ENCODE data around the gene FAM124B.

DNA sequence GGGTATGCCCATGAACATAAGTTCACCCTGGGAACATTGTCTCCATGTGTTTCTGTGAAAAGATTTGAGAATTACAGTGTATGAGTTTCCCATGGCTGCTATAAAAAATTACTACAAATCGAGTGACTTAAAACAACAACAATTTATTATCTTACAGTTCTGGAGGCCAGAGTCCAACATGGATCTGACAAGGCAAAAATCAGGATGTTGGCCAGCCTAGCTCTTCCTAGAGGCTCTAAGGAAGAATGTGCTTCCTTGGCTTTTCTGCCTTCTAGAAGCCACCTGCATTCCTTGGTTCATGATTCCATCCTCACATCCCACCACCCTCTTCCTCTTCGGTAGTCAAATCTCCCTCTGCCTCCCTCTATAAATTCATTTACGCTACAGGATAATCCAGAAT is 38.6 kb downstream of the FAM124B start:
- TF ChIP-seq EZH2 (IDR thresholded peaks at IDR 0.05; ENCODE audit: low read length, missing control alignments) (no peak), CTCF (conservative IDR thresholded peaks at IDR 0.05 in 1 of 2, IDR thresholded peaks at IDR 0.05 in 1 of 2; ENCODE audit: low read depth in 1 of 2, low read length in 2 of 2) (no peak)

Measured in fibroblast of lung (primary cell).